Lower leg skin (tissue), 4 donors: Measurements from ENCODE around the gene MMD2. TPM values are rescaled to one million over a fixed set of nuclear protein-coding genes. Genes with fewer than 3 reads are reported as not detected.

Experiments
- DNase-seq, 2 donors: peaks; one replicate each; pipeline ENCODE4 v3.0.0-alpha.2; 2019; ENCODE audit warnings: low spot score in 2 of 2
- H3K4me3 ChIP-seq: fragments of 200-600 bp; sonication (generic); 2 replicates; pipeline ENCODE4 v1.5.1; 2017; ENCODE audit warnings: mild to moderate bottlenecking, low read depth; ENCODE audit not compliant: poor library complexity, severe bottlenecking
- POLR2A ChIP-seq, 2 donors: fragments of 450-650 bp; IDR thresholded peaks; one replicate each; pipeline ENCODE4 v1.6.1; 2016 to 2017; ENCODE audit warnings: antibody characterized with exemption in 2 of 2, mild to moderate bottlenecking in 1 of 2, moderate library complexity in 1 of 2
- WGBS, 2 donors: methylation state at CpG; one replicate each; pipeline ENCODE4 v1.1.5; 2018; 5-methylcytosine and 5-hydroxymethylcytosine counted together
- intact Hi-C: fragments of 100-400 bp; cut with DNase I; formaldehyde crosslinking; loops from one replicate; pipeline ENCODE4 v1.15.0; 2023; ENCODE audit warnings: low total_unique reads
- total RNA-seq, 4 donors: library from RNA; depleted of rRNA; stranded (reverse); fragments of >200 nt; gene quantifications; one replicate each; pipeline ENCODE4 v1.1.0, GENCODE V29; 2016
- TF ChIP-seq, protein P1 (sequence below), 3 donors: fragments of 450-650 bp; IDR thresholded peaks; one replicate each; pipeline ENCODE4 v1.5.1; 2016; ENCODE audit warnings: antibody characterized with exemption in 3 of 3, mild to moderate bottlenecking in 3 of 3, moderate library complexity in 2 of 3

Gene MMD2
- total RNA-seq, 4 donors from 2014 or later: not detected

DNA sequence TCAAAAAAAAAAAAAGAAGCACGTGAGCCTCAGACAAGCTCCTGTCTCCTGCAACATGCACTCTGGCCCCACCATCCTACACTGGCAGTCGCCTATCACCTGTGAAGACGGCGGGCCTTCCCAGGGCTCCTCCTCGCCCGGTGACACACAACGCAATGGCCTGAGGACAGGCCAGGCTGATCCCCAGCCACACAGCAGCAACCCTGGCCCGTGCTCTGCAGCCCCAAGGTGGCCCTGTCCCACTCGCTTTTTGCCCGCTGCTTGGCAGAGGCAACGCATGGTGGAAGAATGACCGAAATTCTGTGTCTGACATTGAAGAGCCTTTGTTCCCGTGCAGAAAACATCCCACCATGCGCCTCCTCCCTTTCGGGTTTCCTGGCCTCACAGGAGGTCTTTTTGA is 83.6 kb downstream of the MMD2 start:
- no peak for DNase-seq
- 95 to 98% methylated on average over 15 of the region's 15 CpGs for WGBS, 2 donors
- H3K4me3 ChIP-seq: no peak overlapping the region
- intact Hi-C loops: no loop called here
- TF ChIP-seq, protein P1, sequence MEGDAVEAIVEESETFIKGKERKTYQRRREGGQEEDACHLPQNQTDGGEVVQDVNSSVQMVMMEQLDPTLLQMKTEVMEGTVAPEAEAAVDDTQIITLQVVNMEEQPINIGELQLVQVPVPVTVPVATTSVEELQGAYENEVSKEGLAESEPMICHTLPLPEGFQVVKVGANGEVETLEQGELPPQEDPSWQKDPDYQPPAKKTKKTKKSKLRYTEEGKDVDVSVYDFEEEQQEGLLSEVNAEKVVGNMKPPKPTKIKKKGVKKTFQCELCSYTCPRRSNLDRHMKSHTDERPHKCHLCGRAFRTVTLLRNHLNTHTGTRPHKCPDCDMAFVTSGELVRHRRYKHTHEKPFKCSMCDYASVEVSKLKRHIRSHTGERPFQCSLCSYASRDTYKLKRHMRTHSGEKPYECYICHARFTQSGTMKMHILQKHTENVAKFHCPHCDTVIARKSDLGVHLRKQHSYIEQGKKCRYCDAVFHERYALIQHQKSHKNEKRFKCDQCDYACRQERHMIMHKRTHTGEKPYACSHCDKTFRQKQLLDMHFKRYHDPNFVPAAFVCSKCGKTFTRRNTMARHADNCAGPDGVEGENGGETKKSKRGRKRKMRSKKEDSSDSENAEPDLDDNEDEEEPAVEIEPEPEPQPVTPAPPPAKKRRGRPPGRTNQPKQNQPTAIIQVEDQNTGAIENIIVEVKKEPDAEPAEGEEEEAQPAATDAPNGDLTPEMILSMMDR (IDR thresholded peaks at IDR 0.05): no peak
- no peak for TF ChIP-seq POLR2A (IDR thresholded peaks at IDR 0.05)

DNA sequence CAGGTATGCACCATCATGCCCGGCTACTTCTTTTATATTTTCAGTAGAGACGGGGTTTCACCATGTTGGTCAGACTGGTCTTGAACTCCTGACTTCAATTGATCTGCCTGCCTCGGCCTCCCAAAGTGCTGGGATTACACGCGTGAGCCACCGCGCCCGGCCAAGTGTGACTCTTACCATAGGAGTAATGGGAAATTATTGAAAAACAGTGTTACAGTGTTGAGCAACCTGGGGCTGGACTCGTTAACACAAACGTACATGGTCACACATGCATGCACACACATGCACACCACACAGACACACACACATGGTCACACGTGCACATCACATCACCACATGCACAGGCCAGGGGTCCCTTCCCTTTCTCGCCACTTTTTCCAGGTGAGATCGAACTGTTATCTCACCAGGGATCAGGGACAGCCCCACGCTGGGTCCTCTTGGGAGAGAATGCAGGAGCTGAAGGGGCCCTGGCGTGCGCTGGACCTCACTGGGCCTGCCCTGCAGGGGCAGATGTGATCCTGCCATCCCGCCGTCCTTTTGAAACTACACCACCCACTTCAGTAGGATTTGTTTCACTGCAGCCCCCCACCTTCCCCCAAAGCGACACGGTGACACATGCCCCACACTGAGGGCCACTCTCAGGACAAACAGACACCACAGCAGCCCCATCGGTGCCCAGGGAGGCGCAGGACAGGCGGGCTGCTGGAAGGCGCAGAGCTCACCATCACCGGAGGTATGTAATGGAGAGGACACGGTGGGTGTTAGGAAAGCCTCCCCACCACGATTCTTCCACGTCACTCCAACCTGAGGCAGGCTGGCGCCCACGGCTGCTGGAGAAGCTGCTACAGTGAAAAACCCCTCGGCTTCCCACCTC is 85.7 kb downstream of the MMD2 start:
- DNase-seq: no peak
- intact Hi-C loops: no loop called here
- TF ChIP-seq, protein P1 (IDR thresholded peaks at IDR 0.05): no peak
- no peak for TF ChIP-seq POLR2A (IDR thresholded peaks at IDR 0.05)
- H3K4me3 ChIP-seq: no peak overlapping the region
- WGBS, 2 donors: 87 to 90% methylated on average over 31 of the region's 31 CpGs

DNA sequence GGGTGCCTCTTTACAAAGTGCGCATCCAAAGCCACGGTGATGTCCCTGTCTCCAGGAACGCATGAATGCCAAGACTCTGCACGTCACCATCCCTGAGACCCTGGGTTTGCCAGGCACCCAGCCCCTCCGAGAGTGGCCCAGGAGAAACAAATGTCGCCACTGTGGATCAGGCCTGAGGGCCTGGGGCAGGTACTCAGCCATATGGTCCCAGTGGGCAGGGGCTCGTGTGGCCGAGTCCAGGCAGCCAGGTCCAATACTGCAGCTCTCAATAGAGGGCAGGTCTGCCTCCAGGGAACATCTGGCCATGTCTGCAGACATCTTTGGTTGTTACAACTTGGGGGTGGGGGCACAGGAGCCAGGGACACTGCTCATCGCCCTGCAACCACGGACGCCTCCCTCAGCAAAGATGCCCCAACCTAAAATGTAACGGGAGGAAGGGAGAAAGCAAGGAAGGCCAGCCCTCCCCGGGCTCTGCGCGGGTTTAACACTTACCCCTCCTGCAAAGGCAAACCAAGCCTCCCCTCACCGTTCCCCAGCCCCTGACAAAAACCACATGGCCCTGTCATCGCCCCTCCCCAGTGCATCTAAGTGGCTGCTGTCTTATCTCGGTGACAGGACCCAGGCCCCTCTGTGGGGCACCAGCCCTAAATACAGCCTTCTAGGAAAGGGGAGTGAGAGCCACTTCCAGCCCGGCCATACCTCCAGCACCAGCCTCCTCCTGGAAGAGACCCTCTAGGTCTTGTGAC is 86.9 kb downstream of the MMD2 start:
- intact Hi-C loops: no loop called here
- no peak overlapping the region for H3K4me3 ChIP-seq
- TF ChIP-seq POLR2A (IDR thresholded peaks at IDR 0.05): no peak
- TF ChIP-seq, protein P1 (IDR thresholded peaks at IDR 0.05): no peak
- no peak for DNase-seq
- 78 to 80% methylated on average over 19 of the region's 19 CpGs for WGBS, 2 donors

DNA sequence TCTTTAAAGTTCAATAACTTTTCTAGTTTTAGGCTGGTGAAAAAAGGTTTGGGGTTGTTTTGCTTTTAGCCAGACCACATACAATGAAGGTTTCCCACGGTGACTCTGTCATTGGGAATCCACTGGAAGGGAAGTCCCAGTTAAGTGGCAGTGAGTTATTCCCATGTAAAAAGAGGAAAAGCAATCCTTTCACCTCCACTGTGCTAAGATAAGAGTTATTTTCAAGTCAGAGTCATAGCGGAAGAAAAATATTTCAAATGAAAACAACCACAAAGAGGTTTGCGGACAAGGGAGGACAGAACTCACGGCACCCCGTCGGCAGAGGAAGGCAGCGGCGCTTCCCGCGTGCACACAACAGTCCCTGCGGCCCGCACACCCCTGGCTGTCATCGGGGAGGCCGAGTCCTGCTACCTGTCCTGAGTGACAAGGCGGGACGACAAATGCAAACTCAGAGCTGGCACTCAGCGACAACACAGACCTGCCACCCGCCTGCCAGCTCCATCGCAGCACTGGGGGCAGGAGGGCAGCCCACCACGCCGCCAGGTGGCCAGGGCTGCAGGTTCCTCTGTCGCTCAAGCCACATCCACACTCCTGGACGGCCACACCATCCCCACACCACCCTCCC is 87.8 kb downstream of the MMD2 start:
- TF ChIP-seq POLR2A (IDR thresholded peaks at IDR 0.05): no peak
- TF ChIP-seq, protein P1 (IDR thresholded peaks at IDR 0.05): no peak
- intact Hi-C loops: no loop called here
- 73 to 85% methylated on average over 19 to 21 of the region's 23 CpGs for WGBS, 2 donors

DNA sequence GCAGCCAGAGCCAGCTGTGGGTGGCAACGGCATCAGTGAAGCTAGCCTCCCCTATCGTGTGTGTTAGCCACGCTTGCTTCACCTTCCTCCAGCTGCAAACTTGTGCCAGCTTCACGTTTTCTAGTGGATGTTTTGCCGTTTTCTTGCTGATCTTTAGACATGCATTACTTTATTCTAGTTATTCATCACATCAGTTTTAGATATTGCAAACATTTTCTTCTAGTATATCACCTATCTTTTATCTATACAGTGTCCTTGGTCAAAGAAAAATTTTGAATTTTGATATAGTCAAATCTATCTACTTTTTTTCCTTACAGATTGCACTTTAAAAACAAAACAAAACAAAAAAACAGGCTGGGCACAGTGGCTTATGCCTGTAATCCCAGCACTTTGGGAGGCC is 90.5 kb downstream of the MMD2 start:
- DNase-seq: no peak
- intact Hi-C loops: no loop called here
- 93 to 95% methylated on average over 5 of the region's 5 CpGs for WGBS, 2 donors

More for the DNA sequence above, 87.8 kb downstream of the MMD2 start:
- peak in 1 of 2 donors; percentile 70 for DNase-seq
- no peak overlapping the region for H3K4me3 ChIP-seq

More for the DNA sequence above, 90.5 kb downstream of the MMD2 start:
- no peak overlapping the region for H3K4me3 ChIP-seq
- TF ChIP-seq, protein P1 (IDR thresholded peaks at IDR 0.05): no peak
- no peak for TF ChIP-seq POLR2A (IDR thresholded peaks at IDR 0.05)
